GM18873 (cell line): ENCODE results near the gene ELMO1.

Experiments used
- ATAC-seq: cut with Tn5 transposase; IDR thresholded peaks from one replicate; pipeline ENCODE4 v1.9.1; 2021; ENCODE audit warnings: mild to moderate bottlenecking, moderate library complexity, moderate number of reproducible peaks; ENCODE audit not compliant: unreplicated experiment, low FRiP score

ELMO1 gene

DNA sequence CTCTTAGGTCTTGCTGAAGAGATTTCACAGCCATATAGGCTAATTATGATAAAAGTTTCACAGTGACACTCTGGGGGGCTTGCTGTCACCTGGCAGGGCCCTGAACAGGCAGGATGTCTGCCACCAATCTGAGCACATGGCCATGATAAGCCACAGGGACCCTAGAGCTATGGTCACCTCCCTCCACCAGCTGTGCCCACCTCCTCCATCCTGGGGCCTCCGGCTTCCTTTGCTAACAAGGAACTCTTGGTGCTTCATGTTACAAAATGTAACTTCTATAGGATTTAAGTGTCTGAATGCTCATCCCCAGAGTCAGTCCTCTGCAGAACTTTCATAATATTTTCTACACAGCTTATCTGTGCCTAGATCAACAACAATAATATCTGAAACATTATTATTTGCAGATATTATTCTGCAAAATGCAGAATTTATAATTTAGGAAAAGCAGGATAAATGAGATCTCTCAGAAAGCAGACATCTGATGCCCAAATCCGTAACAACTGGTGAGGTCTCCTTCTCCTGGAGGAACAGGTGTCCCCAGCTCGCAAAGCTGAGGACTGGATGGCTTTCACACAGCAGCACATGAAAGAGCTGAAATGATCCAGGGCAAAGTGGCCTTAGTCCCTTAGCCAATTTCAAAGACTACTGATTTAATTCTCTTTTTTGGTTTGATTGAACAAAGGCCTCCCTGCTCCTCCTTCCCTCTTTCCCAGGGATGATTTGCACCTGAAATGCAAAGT lies 437.3 kb downstream of the ELMO1 start:
- no peak for ATAC-seq

GRCh38 chr7:37009125-37009675 lies 439.5 kb downstream of the ELMO1 start:
- no peak for ATAC-seq

DNA sequence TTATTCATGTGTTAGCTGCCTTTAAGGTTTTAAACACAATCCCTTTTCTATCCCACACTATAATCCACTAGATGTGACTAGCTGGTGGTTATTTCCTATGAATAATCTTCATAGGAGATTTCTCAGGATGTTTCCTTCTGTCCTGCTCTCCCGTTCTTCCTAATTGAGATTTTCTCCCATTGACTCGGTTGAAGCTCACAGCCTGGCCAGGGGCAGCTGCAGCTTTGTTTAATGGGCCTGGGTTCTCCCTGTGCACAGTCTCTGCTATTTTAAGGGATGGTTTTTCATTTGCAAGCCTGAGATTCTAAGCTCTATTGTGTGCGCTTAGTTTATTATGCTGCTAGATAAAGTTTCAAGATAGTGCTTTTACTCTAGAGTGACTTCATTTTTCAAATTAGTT lies 441.0 kb downstream of the ELMO1 start:
- no peak for ATAC-seq

DNA sequence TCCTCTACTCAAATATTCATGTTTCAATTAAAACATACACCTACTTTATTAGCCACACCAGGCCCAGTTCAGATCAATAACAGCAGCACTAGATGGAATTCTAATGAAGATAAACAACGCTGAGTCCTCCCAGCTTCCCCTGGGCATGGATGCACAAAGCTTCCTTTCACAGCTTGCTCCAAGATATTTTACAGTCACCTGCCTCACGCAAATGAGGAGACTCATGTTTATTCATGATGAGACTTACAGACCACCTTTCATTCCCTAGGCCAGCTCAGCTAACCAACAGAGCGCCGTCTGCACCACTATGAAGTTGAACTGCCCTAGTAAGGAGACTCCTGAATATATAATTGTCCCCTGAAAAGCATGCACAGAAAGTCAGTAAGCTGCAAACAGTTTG lies 441.4 kb downstream of the ELMO1 start:
- no peak for ATAC-seq

DNA sequence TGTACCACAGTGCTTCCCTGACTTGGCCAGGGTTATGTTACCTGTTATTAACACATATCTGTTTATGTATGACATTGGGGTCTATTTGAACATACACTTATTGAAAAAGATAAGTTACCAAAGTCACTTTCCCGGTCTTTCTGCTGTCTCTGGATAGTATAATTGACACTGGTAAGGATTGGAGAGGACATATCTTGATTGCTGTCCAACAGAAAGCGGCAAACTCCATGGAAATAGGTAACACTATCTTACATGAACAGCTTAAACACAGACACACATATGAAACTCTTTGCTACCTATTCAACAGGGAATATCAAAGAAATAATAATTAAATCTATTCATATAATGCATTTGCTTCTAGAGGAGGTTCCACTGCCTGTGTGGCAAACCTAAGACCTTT lies 441.9 kb downstream of the ELMO1 start:
- ATAC-seq: no peak

DNA sequence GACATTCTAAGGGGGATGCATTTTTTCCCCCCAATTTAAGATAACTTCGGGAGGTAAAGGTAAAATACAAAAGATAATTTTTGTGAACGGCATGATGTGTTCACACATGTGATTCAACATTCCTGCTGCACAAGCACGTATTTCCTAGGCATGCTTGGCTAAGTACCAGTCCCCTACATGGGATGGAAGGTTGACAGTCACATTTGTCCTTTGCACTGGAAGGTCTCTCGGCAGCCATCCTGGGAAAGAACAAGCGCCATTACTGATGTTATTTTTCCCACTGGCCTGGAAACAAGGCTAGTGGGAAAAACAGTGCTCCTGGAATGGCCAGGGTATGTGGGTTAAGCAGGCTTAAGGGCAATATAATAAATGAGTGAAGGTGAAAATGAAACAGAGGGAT lies 448.2 kb downstream of the ELMO1 start:
- no peak for ATAC-seq

DNA sequence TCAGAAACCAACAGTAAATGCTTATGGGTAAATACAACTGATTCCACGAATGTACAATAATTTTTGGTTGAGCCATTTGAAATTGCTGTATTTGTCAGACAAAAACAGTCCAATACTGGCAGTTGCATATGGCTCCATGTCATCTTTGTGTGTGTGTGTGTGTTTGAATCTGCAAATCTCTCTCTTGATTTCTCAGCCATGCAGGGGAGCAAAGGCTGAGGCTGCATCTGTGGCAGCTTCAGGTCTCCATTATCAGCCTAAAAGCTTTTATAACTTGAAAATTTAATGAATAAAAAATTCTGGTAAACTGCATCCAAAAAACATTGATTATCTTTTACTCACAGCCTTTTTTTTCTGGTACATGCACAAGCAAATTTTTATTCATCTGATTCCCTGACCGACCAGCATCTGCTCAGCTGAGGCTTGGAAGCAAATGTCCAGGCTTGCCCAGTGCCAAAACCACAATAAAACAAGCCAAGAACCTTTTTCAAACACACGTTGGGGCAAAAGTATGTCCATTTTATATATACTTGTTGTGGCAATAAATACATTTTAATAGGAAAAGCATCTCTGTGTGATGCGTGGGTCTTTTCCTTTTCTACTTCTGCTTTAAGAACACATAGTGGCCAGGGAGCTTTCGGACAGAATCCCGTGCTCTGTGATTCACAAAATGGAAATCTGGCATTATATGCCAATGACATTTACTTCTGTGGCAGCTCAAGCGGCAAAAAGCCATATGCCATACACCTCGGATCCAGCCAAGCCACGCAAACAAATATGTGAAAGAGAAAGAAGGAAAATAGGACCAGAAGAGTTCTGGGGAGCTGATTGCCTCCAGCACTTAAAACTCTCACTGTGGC lies 448.8 kb downstream of the ELMO1 start:
- ATAC-seq: no peak

DNA sequence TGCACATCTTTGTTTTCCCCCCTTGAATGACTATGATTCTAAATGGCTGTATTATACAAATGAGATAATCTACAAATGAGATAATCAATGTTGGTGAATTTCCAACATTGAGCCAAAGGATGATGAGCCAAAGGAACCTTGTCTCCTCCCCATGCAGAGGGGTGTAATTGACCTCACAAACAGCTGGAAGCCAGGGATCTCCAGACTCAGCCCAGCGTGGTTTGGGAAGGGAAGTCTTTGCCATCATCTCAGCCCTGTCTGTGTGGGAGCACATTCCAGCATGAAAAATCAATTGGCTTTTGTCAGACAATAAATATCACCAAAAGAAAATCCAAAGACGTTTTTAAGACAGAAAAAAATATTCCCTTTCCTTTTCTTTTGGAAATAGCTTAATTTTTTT lies 452.9 kb downstream of the ELMO1 start:
- no peak for ATAC-seq

- ATAC-seq: no peak
Measured at GRCh38 chr7:36994456-36995112, 454.1 kb downstream of the ELMO1 start.

- no peak for ATAC-seq
Measured at GRCh38 chr7:36986948-36987724, 461.5 kb downstream of the ELMO1 start.

- ATAC-seq: no peak
Measured at GRCh38 chr7:36986511-36986933, 462.1 kb downstream of the ELMO1 start.

DNA sequence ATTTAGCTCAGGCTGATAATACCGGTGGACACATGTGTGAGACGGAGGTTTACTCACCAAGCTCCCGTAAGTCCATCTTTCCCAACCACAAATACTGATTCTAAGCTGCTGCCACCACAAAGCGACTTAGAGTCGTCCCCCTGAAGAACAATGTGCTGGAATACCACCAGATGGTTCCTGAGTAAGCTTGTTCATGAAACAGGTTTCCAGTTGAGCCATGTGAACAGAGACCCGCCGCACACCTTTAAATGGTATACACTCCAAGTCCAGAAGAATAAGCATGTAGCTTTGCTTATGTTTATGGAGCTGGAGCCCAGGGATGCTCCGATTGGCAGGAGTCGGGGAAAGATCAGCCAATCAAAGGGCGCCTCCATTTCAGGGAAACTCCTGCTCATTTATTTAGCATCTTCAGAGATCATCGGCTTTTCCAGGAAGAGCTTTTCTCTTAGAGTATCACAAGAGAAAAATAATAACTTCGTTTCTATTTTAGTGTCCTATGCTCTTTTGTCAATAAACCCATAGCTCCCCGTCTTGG lies 462.7 kb downstream of the ELMO1 start:
- ATAC-seq: no peak

- ATAC-seq: no peak
Measured at GRCh38 chr7:36985316-36985715, 463.3 kb downstream of the ELMO1 start.

DNA sequence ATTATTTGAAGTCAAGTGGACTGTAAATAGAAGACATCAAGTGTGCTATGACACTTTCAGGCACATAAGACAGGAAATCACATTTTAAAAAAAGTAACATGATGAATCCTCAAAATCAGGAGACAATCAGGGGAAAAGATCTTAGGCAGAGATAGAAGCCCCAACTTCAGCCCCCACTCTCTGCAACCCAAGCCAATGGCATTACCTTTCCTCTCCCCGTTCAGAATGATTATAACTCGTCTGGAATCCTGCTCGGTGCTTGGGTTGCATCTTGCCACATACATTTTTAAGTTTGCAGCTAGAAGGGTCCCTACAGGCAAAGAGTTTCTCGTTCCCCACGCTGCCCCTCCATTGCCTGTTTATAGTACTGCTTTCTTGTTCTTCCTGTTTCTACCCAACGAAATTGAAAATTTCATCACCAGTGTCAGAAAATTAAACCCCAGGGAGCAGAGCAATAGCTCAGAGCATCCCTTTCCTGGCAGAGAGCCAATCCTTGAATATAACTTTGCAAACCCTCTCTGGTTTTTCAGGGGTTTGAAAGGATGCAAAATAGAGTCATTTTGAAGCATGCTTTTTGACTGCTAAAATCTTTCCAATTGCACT lies 463.9 kb downstream of the ELMO1 start:
- no peak for ATAC-seq

GRCh38 chr7:36984041-36984521 lies 464.6 kb downstream of the ELMO1 start:
- ATAC-seq: no peak

DNA sequence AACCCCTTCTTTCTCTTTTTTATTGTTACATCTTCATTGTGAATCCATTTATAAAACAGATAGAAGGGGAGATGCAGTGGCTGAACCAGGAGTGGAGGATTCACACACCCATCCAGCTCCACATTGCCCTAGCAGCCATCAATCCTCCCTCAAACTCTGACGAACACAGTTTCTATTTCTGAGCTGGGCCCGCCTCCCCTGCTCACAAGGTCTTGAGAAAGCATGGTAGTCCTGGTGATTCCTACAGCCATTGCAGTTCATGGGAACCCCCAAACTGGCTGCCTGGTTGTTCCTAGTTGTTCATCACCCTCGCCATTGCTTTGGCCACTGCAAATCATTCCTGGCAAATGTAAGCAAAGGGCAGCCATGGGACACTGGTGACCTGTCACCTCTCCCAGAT lies 465.9 kb downstream of the ELMO1 start:
- no peak for ATAC-seq

- ATAC-seq: no peak
Measured at GRCh38 chr7:36979810-36980248, 468.8 kb downstream of the ELMO1 start.

- no peak for ATAC-seq
Measured at GRCh38 chr7:36978461-36978860, 470.2 kb downstream of the ELMO1 start.

GRCh38 chr7:36977878-36978277 lies 470.8 kb downstream of the ELMO1 start:
- ATAC-seq: no peak
